Esophagus squamous epithelium (tissue), 4 donors: ENCODE data around the gene CDK13.

Experiments
- CTCF ChIP-seq, 6 experiments: fragments of 450-650 bp in 4 of 6; fragments of 200-600 bp in 2 of 6; sonication (generic) in 2 of 6; IDR thresholded peaks; one replicate each; pipeline ENCODE4 v1.5.1; 2016 to 2019; ENCODE audit warnings: antibody characterized with exemption in 6 of 6, mild to moderate bottlenecking in 4 of 6, moderate library complexity in 4 of 6
- POLR2A ChIP-seq, 4 donors: fragments of 450-650 bp; IDR thresholded peaks; one replicate each; pipeline ENCODE4 v1.6.1; 2017; ENCODE audit warnings: antibody characterized with exemption in 4 of 4, mild to moderate bottlenecking in 4 of 4, moderate library complexity in 3 of 4

GRCh38 chr7:39904077-39904486, 46.0 kb upstream of the CDK13 start:
- TF ChIP-seq CTCF (IDR thresholded peaks at IDR 0.05) (no peak), POLR2A (IDR thresholded peaks at IDR 0.05) (no peak)
